SU-DHL-6 (cell line): ENCODE measurements around the gene ETV6.

Experiments used
- CTCF ChIP-seq: fragments of 200-600 bp; sonication (generic); IDR thresholded peaks from one replicate; pipeline ENCODE4 v1.5.1; 2017; ENCODE audit warnings: antibody characterized with exemption, mild to moderate bottlenecking, low read length, moderate library complexity; ENCODE audit not compliant: insufficient read depth, poor library complexity, severe bottlenecking
- EZH2phosphoT487 ChIP-seq: fragments of 200-600 bp; sonication (generic), shearing (Covaris generic); conservative IDR thresholded peaks from 2 replicates; pipeline ENCODE4 v1.6.1; 2018; ENCODE audit warnings: mild to moderate bottlenecking, antibody characterized with exemption, low read length, moderate library complexity, mixed read lengths

- no peak for TF ChIP-seq CTCF
- TF ChIP-seq EZH2phosphoT487 = no peak
Measured at GRCh38 chr12:11916113-11916512, 266.6 kb downstream of the ETV6 start.
